Left lobe of liver (tissue), 2 donors: ENCODE measurements around the gene AIG1. TPM values are rescaled to one million over a fixed set of nuclear protein-coding genes. Genes with fewer than 3 reads are reported as not detected.
A peak's percentile ranks its signal among the peaks of the same experiment; 100 is the strongest.
"Not testable (repeated sequence)": the region's sequence is repeated elsewhere in the genome, so short reads cannot be mapped to it uniquely, and the experiment has no call there.

Source experiments
- ATAC-seq: fragments of 200-7000 bp; cut with Tn5 transposase; one replicate; pipeline ENCODE4 v1.9.1; 2020; ENCODE audit warnings: mild to moderate bottlenecking, moderate library complexity
- DNase-seq: peaks from one replicate; pipeline ENCODE4 v3.0.0-alpha.2; 2020; ENCODE audit warnings: low spot score
- total RNA-seq: library from RNA; stranded (reverse); gene quantifications from one replicate; pipeline ENCODE4 v1.2.1, GENCODE V29; 2021
- donor health status: DM: no; HTN: no; CAD: no; lungs with moderate emphysema.
- donor health status: DM: no; HTN: yes; CAD: no.

The AIG1 gene
- total RNA-seq, 1 donor from 2014 or later, result 96.8 TPM

GRCh38 chr6:143125864-143126573 lies 65.3 kb downstream of the AIG1 start:
- no peak for DNase-seq
- ATAC-seq, result no peak

- ATAC-seq, result no peak
- DNase-seq, result no peak
These were observed 65.9 kb downstream of the AIG1 start for GRCh38 chr6:143126574-143126941.

GRCh38 chr6:143127941-143128680 lies 67.4 kb downstream of the AIG1 start:
- DNase-seq, result no peak

GRCh38 chr6:143128681-143129015 lies 68.0 kb downstream of the AIG1 start:
- ATAC-seq (no peak), DNase-seq (no peak)

More at GRCh38 chr6:143127941-143128680, 67.4 kb downstream of the AIG1 start:
- no peak for ATAC-seq

- ATAC-seq, result no peak
- DNase-seq, result no peak
These were observed 70.2 kb downstream of the AIG1 start for GRCh38 chr6:143130928-143131327.

- no peak for ATAC-seq
- no peak for DNase-seq
These were observed 74.6 kb downstream of the AIG1 start for GRCh38 chr6:143135325-143135724.

- DNase-seq (no peak), ATAC-seq (no peak)
These were observed 75.3 kb downstream of the AIG1 start for GRCh38 chr6:143135797-143136561.

GRCh38 chr6:143136647-143137046 lies 76.0 kb downstream of the AIG1 start:
- DNase-seq (no peak), ATAC-seq (no peak)

- DNase-seq (no peak), ATAC-seq (no peak)
These were observed 78.6 kb downstream of the AIG1 start for GRCh38 chr6:143139239-143139784.

- ATAC-seq, result not testable (repeated sequence)
These were observed 79.2 kb downstream of the AIG1 start for GRCh38 chr6:143139884-143140283.

GRCh38 chr6:143140767-143141166 lies 80.1 kb downstream of the AIG1 start:
- DNase-seq (no peak), ATAC-seq (no peak)

More at GRCh38 chr6:143139884-143140283, 79.2 kb downstream of the AIG1 start:
- not testable (repeated sequence) for DNase-seq

- ATAC-seq (no peak), DNase-seq (no peak)
These were observed 80.8 kb downstream of the AIG1 start for GRCh38 chr6:143141442-143141841.

- DNase-seq, result no peak
- ATAC-seq, result no peak
These were observed 85.6 kb downstream of the AIG1 start for GRCh38 chr6:143146186-143146851.

GRCh38 chr6:143149771-143150170 lies 89.1 kb downstream of the AIG1 start:
- ATAC-seq (no peak), DNase-seq (no peak)

GRCh38 chr6:143150281-143150680 lies 89.6 kb downstream of the AIG1 start:
- ATAC-seq, result no peak
- DNase-seq, result no peak

- DNase-seq (no peak), ATAC-seq (no peak)
These were observed 90.7 kb downstream of the AIG1 start for GRCh38 chr6:143151381-143151780.

- no peak for DNase-seq
- ATAC-seq, result peak; percentile 41
These were observed 95.0 kb downstream of the AIG1 start for GRCh38 chr6:143155681-143156080.

- ATAC-seq (no peak), DNase-seq (no peak)
These were observed 96.4 kb downstream of the AIG1 start for GRCh38 chr6:143157131-143157530.

GRCh38 chr6:143158113-143158581 lies 97.5 kb downstream of the AIG1 start:
- peak; percentile 65 for ATAC-seq
- DNase-seq, result no peak

GRCh38 chr6:143159001-143159400 lies 98.3 kb downstream of the AIG1 start:
- DNase-seq (no peak), ATAC-seq (no peak)

GRCh38 chr6:143160015-143160414 lies 99.3 kb downstream of the AIG1 start:
- DNase-seq, result no peak
- ATAC-seq, result no peak
